Ovary (tissue), 3 donors: ENCODE measurements around the gene CHKA.

ENCODE experiments used
- CTCF ChIP-seq, 3 donors: fragments of 450-650 bp in 2 of 3; fragments of 200-600 bp in 1 of 3; IDR thresholded peaks; one replicate each; pipeline versions ENCODE4 v1.5.1 to v1.8.0; 2016 to 2022; ENCODE audit warnings: antibody characterized with exemption in 3 of 3, mild to moderate bottlenecking in 1 of 3
- POLR2A ChIP-seq: fragments of 450-650 bp; IDR thresholded peaks from one replicate; pipeline ENCODE4 v1.6.1; 2017; ENCODE audit warnings: antibody characterized with exemption, mild to moderate bottlenecking, moderate library complexity
- donor health status: DM: no; HTN: no; CAD: no.

- TF ChIP-seq CTCF (IDR thresholded peaks at IDR 0.05) (no peak), POLR2A (no peak)
Measured at GRCh38 chr11:68146010-68146540, 24.9 kb upstream of the CHKA start.
